Bone marrow (tissue), 2 donors: ENCODE data around the gene ZKSCAN3.
"Not testable (repeated sequence)": the region's sequence is repeated elsewhere in the genome, so short reads cannot be mapped to it uniquely, and the experiment has no call there.

ENCODE experiments used
- DNase-seq, 2 donors: peaks; one replicate each; lab custom pipeline; 2025; lab: John Stamatoyannopoulos, UW

The ZKSCAN3 gene

DNA sequence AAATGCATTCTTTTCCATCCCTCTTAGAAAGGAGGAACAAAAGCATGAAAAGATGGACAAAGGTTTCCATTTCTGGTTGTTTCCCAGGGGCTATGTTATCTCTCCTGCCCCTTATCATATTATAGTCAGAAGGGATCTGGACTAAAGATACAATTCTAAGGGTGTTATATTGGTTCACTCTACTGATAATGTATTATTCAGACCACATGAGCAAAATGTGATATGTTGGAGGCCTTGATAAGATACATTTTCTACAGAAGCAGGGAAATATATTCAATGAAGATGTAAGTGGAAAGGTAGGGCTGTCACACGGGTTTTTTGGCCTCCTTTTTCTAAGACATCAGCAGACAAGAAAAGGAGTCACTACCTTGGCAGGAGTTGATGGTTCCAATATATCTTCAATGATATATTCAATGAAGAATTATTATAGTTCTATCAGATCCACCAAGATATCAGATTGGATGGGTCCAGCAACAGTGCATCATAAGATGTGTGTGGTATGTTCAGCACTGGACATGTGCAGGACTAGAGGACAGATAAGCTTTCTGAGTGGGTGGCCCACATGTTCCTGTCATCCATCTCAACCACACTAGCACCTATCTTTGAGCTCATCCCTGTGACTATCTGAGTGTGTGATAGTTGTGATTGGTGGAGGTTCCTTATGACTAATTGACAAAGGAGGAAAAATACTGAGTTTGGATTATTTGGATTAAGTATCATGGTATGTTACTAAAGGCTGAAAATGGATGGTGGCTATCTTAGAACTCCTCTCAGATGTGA, 5.7 kb upstream of the ZKSCAN3 start:
- DNase-seq, result no peak

GRCh38 chr6:28345201-28345600, 4.5 kb upstream of the ZKSCAN3 start:
- DNase-seq, result no peak

GRCh38 chr6:28347119-28347518, 2.6 kb upstream of the ZKSCAN3 start:
- DNase-seq, result no peak

DNA sequence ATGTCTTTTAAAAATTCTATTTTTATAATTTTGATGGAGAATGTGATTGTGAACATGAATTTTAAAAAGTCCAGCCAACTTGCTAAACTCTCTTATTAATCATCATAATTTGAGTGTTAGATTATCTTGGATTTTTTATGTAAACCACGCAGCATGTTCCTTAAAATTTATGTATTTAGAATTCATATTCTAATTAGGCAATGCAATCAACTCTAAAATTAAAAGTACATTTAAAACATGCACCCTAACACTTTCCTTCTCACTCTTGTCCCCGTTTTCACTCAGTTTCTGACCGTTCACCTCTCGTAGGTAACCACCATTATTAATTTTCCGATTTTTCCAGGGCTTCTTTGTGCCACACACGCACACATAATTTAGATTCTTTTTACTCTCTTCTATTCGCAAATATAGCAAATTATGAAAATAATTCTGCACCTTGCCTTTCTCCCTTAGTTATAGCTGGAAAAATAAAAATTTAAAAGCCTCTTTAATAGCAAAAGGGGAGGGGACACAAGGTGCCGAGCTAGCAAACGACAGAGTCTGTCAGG, 329 bp upstream of the ZKSCAN3 start:
- DNase-seq, result no peak

DNA sequence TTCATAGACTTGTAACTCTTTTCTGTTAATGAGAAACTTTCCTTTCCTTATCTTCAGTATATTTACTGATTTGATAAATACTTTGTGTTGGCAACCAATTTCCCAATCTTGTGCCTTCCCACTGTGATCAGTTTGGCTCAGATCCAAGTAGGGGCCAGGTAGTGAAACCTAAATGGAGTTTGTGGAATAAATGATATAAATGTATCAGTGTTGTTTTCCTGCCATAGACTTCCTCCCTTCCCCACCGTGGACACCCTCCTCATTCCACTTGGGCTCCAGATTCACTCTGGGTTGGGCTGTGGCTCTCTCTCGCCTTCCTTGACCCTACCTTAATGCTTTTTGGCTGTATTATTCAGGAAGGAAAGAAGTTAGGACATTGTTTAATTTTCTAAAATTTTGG, 1.3 kb downstream of the ZKSCAN3 start:
- no peak for DNase-seq

GRCh38 chr6:28351493-28351925, 1.8 kb downstream of the ZKSCAN3 start:
- no peak for DNase-seq

DNA sequence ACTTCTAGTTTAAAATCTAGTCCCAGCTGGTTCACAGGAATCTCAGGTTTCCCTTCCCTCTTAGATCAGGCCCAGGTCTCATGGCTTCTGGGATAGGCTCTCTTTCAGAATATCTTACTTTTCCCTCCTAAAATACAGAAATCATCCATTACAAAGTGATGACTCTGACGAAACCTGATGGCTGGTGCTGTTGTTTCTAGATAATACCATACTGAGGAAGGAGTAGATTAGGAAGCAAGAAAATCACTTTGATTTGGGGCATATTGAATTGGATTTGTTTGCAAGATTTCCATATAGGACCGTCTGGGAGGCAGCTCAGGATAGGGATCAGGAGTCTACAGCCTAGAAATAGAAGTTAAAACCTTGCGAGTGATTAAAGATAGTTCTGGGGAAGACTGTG, 3.6 kb downstream of the ZKSCAN3 start:
- no peak for DNase-seq

- DNase-seq, result no peak
Observed at GRCh38 chr6:28353981-28354676, 4.4 kb downstream of the ZKSCAN3 start.

GRCh38 chr6:28354688-28355554, 5.2 kb downstream of the ZKSCAN3 start:
- DNase-seq, result no peak

DNA sequence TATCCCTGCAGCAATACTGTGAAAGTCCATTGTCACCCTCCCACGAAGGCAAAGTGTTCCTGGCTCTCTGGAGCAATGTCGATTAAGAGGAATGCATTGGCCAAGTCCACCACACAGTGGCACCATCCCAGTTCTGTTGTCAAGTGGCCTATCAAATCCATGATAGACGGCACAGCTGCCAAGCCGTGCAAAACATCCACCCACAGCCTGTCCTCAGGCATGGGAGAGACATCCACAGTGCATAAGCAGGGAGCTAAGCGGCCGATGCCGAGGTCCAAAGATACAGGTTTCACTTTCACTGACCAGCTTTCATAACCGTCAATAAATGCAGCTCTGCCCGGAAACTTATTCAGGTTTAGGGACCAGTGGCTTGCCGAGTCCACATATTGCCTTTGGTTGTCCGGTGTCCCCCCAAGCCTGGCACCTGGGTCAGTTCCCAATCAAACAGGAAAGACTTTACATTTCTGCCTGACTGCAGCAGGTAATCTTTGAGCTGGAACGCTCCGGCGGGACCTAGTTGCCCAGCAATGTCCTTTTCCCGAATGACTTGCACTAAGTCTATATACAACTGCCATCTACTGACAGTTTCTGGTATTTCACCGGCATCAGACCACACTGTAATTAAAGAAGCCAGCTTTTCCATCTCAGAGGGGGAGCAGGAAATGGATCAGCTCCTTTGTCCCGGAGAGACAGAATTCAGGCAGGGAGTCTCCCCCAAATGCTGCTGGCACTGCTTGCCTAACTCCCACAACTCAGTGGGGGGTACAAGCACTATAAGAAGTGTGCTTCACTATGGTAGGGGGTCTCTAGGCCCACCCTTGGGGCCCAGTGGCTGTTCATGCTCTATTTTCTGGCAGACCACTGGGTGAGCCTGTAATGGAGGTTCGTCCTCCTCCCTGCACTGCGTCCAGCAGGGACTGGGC, 6.3 kb downstream of the ZKSCAN3 start:
- peak; percentile 41 to 64 for DNase-seq

GRCh38 chr6:28356666-28357020, 6.9 kb downstream of the ZKSCAN3 start:
- no peak for DNase-seq

DNA sequence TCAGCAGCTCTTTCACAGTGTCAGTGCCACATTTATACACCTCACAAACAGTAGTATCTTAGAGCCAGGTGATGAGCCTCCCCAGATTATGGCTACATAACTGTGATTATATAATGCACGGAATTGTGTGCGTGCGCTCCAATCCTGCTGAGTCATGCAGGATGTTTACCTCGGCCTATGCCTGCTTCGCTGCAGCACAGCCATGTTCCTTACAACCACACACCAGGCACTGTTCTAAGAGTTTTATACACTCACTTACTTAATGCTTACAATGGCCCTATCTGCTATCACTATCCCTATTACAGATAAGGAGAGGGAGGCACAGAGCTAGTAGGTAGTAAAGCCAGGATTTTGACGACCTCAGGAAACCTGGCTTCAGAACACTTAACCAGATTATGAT, 7.3 kb downstream of the ZKSCAN3 start:
- no peak for DNase-seq

GRCh38 chr6:28359562-28359961, 9.8 kb downstream of the ZKSCAN3 start:
- DNase-seq, result not testable (repeated sequence)

DNA sequence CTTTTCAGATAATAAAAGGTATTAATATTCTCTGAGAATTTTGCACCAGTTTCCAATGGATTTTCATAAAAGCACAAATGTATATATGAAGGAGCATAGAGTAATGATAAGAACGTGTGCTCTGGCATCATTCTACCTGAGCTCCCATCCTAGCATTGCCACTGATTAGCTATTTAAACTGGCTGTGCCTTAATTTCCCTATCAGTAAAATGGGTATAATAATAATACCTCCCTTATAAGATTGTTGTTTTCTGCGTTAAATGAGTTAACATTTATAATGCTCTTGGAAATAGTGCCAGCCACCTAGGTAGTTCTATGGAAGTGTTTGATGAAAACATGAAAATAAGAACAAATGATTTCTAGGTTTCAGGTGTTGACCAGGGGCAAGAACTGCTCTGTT, 11.2 kb downstream of the ZKSCAN3 start:
- DNase-seq, result no peak

- DNase-seq, result not testable (repeated sequence)
Observed at GRCh38 chr6:28365590-28365989, 15.8 kb downstream of the ZKSCAN3 start.

DNA sequence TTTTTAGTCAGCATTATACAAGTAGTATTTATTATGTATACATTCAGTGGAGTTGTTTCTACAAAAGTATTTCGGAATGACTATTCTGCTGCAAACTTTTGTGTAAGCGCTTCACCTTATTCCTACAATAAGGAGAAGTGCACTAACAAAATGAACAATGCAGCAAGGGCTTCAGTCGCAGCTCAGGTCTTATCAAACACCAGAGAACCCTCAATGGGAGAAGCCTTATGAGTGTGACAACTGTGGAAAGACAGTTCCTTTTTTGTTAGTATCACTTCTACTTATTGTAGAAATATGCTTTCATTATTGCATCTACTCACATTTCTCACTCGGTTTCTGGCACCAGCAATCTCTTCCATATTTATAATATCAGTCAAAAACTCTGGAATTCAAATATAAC, 18.8 kb downstream of the ZKSCAN3 start:
- no peak for DNase-seq

- no peak for DNase-seq
Observed at GRCh38 chr6:28369463-28369862, 19.7 kb downstream of the ZKSCAN3 start.

DNA sequence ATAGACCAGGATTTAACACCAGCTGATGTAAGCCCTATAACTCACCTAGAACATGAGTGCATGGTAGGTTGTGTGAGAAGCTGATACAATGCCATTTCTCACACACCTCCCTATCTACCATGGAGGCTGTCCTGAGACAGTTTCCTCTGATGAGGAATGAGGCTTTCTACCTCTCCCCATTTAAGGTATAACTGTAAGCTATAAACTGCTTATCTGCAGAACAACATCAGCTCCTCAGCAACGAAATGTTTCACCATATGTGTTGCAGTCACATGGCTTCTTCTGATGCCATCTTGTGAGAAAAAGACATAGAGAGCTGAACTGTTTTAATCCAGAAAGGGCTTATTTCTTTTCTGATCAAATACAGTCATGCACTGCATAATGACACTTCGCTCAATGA, 20.7 kb downstream of the ZKSCAN3 start:
- no peak for DNase-seq

- DNase-seq, result no peak
Observed at GRCh38 chr6:28371280-28371679, 21.5 kb downstream of the ZKSCAN3 start.

GRCh38 chr6:28371706-28372451, 22.1 kb downstream of the ZKSCAN3 start:
- no peak for DNase-seq

GRCh38 chr6:28373925-28374324, 24.2 kb downstream of the ZKSCAN3 start:
- DNase-seq, result no peak
